Measurements from ENCODE around the gene SNAPC3.

SNAPC3 gene

GRCh38 chr9:15492485-15493150 lies 69.9 kb downstream of the SNAPC3 start:
- DNase-seq (ENCODE audit: low spot score): no peak

GRCh38 chr9:15498246-15498995 lies 75.7 kb downstream of the SNAPC3 start:
- no peak for DNase-seq (ENCODE audit: low spot score)

- no peak for DNase-seq (ENCODE audit: low spot score)
Observed at GRCh38 chr9:15499139-15499538, 76.5 kb downstream of the SNAPC3 start.

GRCh38 chr9:15501179-15501578 lies 78.5 kb downstream of the SNAPC3 start:
- no peak for DNase-seq (ENCODE audit: low spot score)

GRCh38 chr9:15501803-15502202 lies 79.1 kb downstream of the SNAPC3 start:
- no peak for DNase-seq (ENCODE audit: low spot score)

GRCh38 chr9:15505921-15506320 lies 83.2 kb downstream of the SNAPC3 start:
- no peak for DNase-seq (ENCODE audit: low spot score)

- DNase-seq (ENCODE audit: low spot score): peak; percentile 75
Observed at GRCh38 chr9:15509931-15510788, 87.5 kb downstream of the SNAPC3 start.

GRCh38 chr9:15510789-15511575 lies 88.3 kb downstream of the SNAPC3 start, which contains the start of gene PSIP1:
TSS of gene PSIP1 (minus strand) at chr9:15510970. CDS start at chr9:15510188, 782 bp downstream.
- peak; percentile 78 for DNase-seq (ENCODE audit: low spot score)
